GM19193 (cell line): Measurements from ENCODE around the gene SMC1B.

ENCODE experiments used
- POLR2A ChIP-seq: IDR thresholded peaks from 4 replicates; pipeline ENCODE4 v1.6.1; 2011; ENCODE audit not compliant: insufficient read depth, insufficient read length; ENCODE audit errors: extremely low read depth

Gene SMC1B

GRCh38 chr22:45322873-45323525, 90.4 kb downstream of the SMC1B start:
- TF ChIP-seq POLR2A = no peak

- TF ChIP-seq POLR2A = no peak
These were observed 91.6 kb downstream of the SMC1B start for GRCh38 chr22:45321827-45322226.

- no peak for TF ChIP-seq POLR2A
These were observed 92.9 kb downstream of the SMC1B start for GRCh38 chr22:45320357-45320976.

GRCh38 chr22:45319324-45319685, 94.1 kb downstream of the SMC1B start:
- TF ChIP-seq POLR2A = no peak

GRCh38 chr22:45318558-45319323, 94.7 kb downstream of the SMC1B start:
- TF ChIP-seq POLR2A = no peak

GRCh38 chr22:45318168-45318557, 95.2 kb downstream of the SMC1B start:
- no peak for TF ChIP-seq POLR2A

- TF ChIP-seq POLR2A = no peak
These were observed 95.7 kb downstream of the SMC1B start for GRCh38 chr22:45317551-45318167.

- TF ChIP-seq POLR2A = no peak
These were observed 96.4 kb downstream of the SMC1B start for GRCh38 chr22:45316796-45317526.

- no peak for TF ChIP-seq POLR2A
These were observed 98.6 kb downstream of the SMC1B start for GRCh38 chr22:45314786-45315185.

- TF ChIP-seq POLR2A = no peak
These were observed 99.2 kb downstream of the SMC1B start for GRCh38 chr22:45314054-45314721.

GRCh38 chr22:45312856-45313255, 100.5 kb downstream of the SMC1B start:
- TF ChIP-seq POLR2A = no peak

- no peak for TF ChIP-seq POLR2A
These were observed 101.0 kb downstream of the SMC1B start for GRCh38 chr22:45312415-45312814.

- no peak for TF ChIP-seq POLR2A
These were observed 102.3 kb downstream of the SMC1B start for GRCh38 chr22:45310977-45311531.
